CD14-positive monocyte (primary cell): ENCODE data around the gene CLDN19. TPM values are rescaled to one million over a fixed set of nuclear protein-coding genes. Genes with fewer than 3 reads are reported as not detected.
A peak's percentile ranks its signal among the peaks of the same experiment; 100 is the strongest.

Experiments used
- DNase-seq, 3 donors: peaks; one replicate each; pipeline ENCODE4 v3.0.0-alpha.2; 2011 to 2022
- H2AFZ ChIP-seq: 2 replicates; pipeline ENCODE4 v1.6.0; 2012; ENCODE audit warnings: mild to moderate bottlenecking, low read depth, low read length, inconsistent platforms; ENCODE audit not compliant: insufficient read depth, poor library complexity, severe bottlenecking
- H3K27ac ChIP-seq, 2 donors: 1 replicate in 1 of 2; 2 replicates in 1 of 2; pipeline ENCODE4 v1.5.1; 2012 to 2013; ENCODE audit warnings: low read length in 2 of 2, control low read depth in 1 of 2, inconsistent platforms in 1 of 2, low read depth in 1 of 2, mild to moderate bottlenecking in 1 of 2
- H3K27me3 ChIP-seq, 2 donors: one replicate each; pipeline versions ENCODE4 v1.6.0 to v1.6.1; 2011 to 2013; ENCODE audit warnings: low read length in 2 of 2; ENCODE audit not compliant: control insufficient read depth in 2 of 2, insufficient read depth in 2 of 2
- H3K36me3 ChIP-seq, 2 donors: replicated peaks in 1 of 2; 1 replicate in 1 of 2; 2 replicates in 1 of 2; pipeline versions ENCODE4 v1.5.1 to v1.6.1; 2012 to 2013; ENCODE audit warnings: low read length in 2 of 2, control low read depth in 1 of 2, inconsistent platforms in 1 of 2, mild to moderate bottlenecking in 1 of 2; ENCODE audit not compliant: insufficient read depth in 2 of 2, control insufficient read depth in 1 of 2
- H3K4me1 ChIP-seq, 2 donors: 1 replicate in 1 of 2; 2 replicates in 1 of 2; pipeline versions ENCODE4 v1.5.1 to v1.6.1; 2012 to 2013; ENCODE audit warnings: low read length in 2 of 2, control low read depth in 1 of 2, inconsistent platforms in 1 of 2, mild to moderate bottlenecking in 1 of 2, moderate library complexity in 1 of 2; ENCODE audit not compliant: insufficient read depth in 2 of 2, control insufficient read depth in 1 of 2
- H3K4me2 ChIP-seq: replicated peaks from 2 replicates; pipeline ENCODE3; 2012; ENCODE audit warnings: low read length, moderate library complexity, mild to moderate bottlenecking; ENCODE audit not compliant: poor library complexity, severe bottlenecking; ENCODE audit errors: extremely low read depth
- H3K4me3 ChIP-seq, 3 experiments: fragments of 200-600 bp in 1 of 3; sonication (generic) in 1 of 3; replicated peaks in 1 of 3; 1 replicate in 2 of 3; 2 replicates in 1 of 3; pipeline ENCODE4 v1.5.1; 2011 to 2013; ENCODE audit warnings: low read length in 3 of 3, mild to moderate bottlenecking in 3 of 3, control low read depth in 2 of 3, low read depth in 2 of 3, inconsistent platforms in 1 of 3, moderate library complexity in 1 of 3
- H3K79me2 ChIP-seq: 2 replicates; pipeline ENCODE4 v1.6.0; 2012; ENCODE audit warnings: mild to moderate bottlenecking, control low read depth, inconsistent platforms, low read length, moderate library complexity; ENCODE audit not compliant: insufficient read depth
- H3K9ac ChIP-seq: 2 replicates; pipeline ENCODE4 v1.6.0; 2017; ENCODE audit warnings: low read length, mild to moderate bottlenecking; ENCODE audit not compliant: insufficient read depth, poor library complexity, severe bottlenecking
- H3K9me3 ChIP-seq, 2 donors: replicated peaks in 1 of 2; 1 replicate in 1 of 2; 2 replicates in 1 of 2; pipeline versions ENCODE4 v1.5.1 to v1.6.1; 2012 to 2013; ENCODE audit warnings: low read length in 2 of 2, control low read depth in 1 of 2; ENCODE audit not compliant: control insufficient read depth in 1 of 2, insufficient read depth in 1 of 2
- H4K20me1 ChIP-seq: 2 replicates; pipeline ENCODE4 v1.6.0; 2012; ENCODE audit warnings: mild to moderate bottlenecking, low read length, control low read depth, moderate library complexity; ENCODE audit not compliant: insufficient read depth
- H3K27ac Mint-ChIP-seq, 7 donors: one replicate each; pipeline ENCODE4 v1.8.0; 2020; ENCODE audit warnings: mild to moderate bottlenecking in 7 of 7, mixed read lengths in 7 of 7, moderate library complexity in 6 of 7, inconsistent platforms in 2 of 7
- H3K27me3 Mint-ChIP-seq, 3 donors: one replicate each; pipeline ENCODE4 v1.8.0; 2021 to 2022; ENCODE audit warnings: low read depth in 3 of 3, mild to moderate bottlenecking in 3 of 3, mixed read lengths in 3 of 3, moderate library complexity in 3 of 3, inconsistent platforms in 1 of 3
- H3K36me3 Mint-ChIP-seq, 2 donors: one replicate each; pipeline ENCODE4 v1.8.0; 2020; ENCODE audit warnings: mixed read lengths in 2 of 2, inconsistent platforms in 1 of 2, mild to moderate bottlenecking in 1 of 2
- H3K4me1 Mint-ChIP-seq: one replicate; pipeline ENCODE4 v1.8.0; 2020; ENCODE audit warnings: mild to moderate bottlenecking, mixed read lengths
- H3K4me3 Mint-ChIP-seq, 2 donors: one replicate each; pipeline ENCODE4 v1.8.0; 2020; ENCODE audit warnings: mild to moderate bottlenecking in 2 of 2, mixed read lengths in 2 of 2, moderate library complexity in 1 of 2
- H3K9me3 Mint-ChIP-seq, 7 donors: one replicate each; pipeline ENCODE4 v1.8.0; 2020 to 2022; ENCODE audit warnings: mixed read lengths in 7 of 7, mild to moderate bottlenecking in 6 of 7, moderate library complexity in 6 of 7, inconsistent platforms in 2 of 7
- CTCF ChIP-seq: fragments of 200-600 bp; IDR thresholded peaks from one replicate; pipeline ENCODE4 v1.8.0; 2022; ENCODE audit warnings: antibody characterized with exemption, mild to moderate bottlenecking
- WGBS: methylation state at CpG from one replicate; pipeline ENCODE4 v1.1.5; 2013; ENCODE audit warnings: missing lambda C conversion rate; ENCODE audit not compliant: insufficient coverage; 5-methylcytosine and 5-hydroxymethylcytosine counted together
- intact Hi-C, 2 donors: fragments of 100-400 bp; cut with micrococcal nuclease; formaldehyde crosslinking; loops; one replicate each; pipeline versions ENCODE4 v1.15.0 to v1.15.1; 2023
- polyA plus RNA-seq, 3 donors: library from polyadenylated mRNA; depleted of rRNA in 1 of 3; unstranded in 2 of 3; stranded (reverse) in 1 of 3; fragments of 300-500 nt in 2 of 3; fragments of >200 nt in 1 of 3; fragmentation: Illumina TruSeq in 2 of 3; gene quantifications; 1 replicate in 2 of 3; 2 replicates in 1 of 3; pipeline ENCODE4 v1.2.3, GENCODE V29; 2012 to 2021

Gene CLDN19
- polyA plus RNA-seq, 3 donors = not detected

GRCh38 chr1:42761567-42761966, 21.5 kb upstream of the CLDN19 start:
- peaks cover 12% of the 10 kb centered on the region for H4K20me1 ChIP-seq
- WGBS = 100% methylated on average over 1 of the region's 4 CpGs
- H3K9ac ChIP-seq = no peak overlapping the region
- peaks cover 15 to 31% of the 10 kb centered on the region in 2 donors for H3K4me1 ChIP-seq
- H3K27ac ChIP-seq = no peak overlapping the region
- peaks cover 34 to 56% of the 10 kb centered on the region in 2 donors for H3K36me3 Mint-ChIP-seq
- no peak overlapping the region for H3K4me2 ChIP-seq
- H3K4me1 Mint-ChIP-seq = peaks cover 9% of the 10 kb centered on the region
- no peak overlapping the region for H3K4me3 Mint-ChIP-seq
- H3K27me3 Mint-ChIP-seq = no peaks in the 10 kb centered on the region
- H3K36me3 ChIP-seq = peaks cover 36 to 60% of the 10 kb centered on the region in 2 donors
- H3K27ac Mint-ChIP-seq = no peak overlapping the region
- H2AFZ ChIP-seq = no peak overlapping the region
- no peaks in the 10 kb centered on the region for H3K27me3 ChIP-seq
- H3K4me3 ChIP-seq = no peak overlapping the region
- intact Hi-C loops = loop anchor here (10.0 kb wide), 3 partner anchors 83 to 427 kb away; partner anchors contain the start of genes FOXJ3 (in 2 of the 2), CCDC30 (in 1 of the 2) and ZNF691 (in 1 of the 2)
- peaks cover 38% of the 10 kb centered on the region for H3K79me2 ChIP-seq
- no peak for TF ChIP-seq CTCF
- no peaks in the 10 kb centered on the region for H3K9me3 ChIP-seq
- no peak for DNase-seq
- H3K9me3 Mint-ChIP-seq = no peaks in the 10 kb centered on the region

GRCh38 chr1:42759114-42759513, 19.1 kb upstream of the CLDN19 start:
- Mint-ChIP-seq H3K36me3 (peaks cover 58 to 79% of the 10 kb centered on the region in 2 donors), H3K4me3 (no peak overlapping the region), H3K27me3 (no peaks in the 10 kb centered on the region), H3K4me1 (peaks cover 8% of the 10 kb centered on the region), H3K27ac (peak overlapping the region in 3 of 7 donors; percentile 36 to 75 (median 54)), H3K9me3 (no peaks in the 10 kb centered on the region)
- no peak for DNase-seq
- no peaks in the 10 kb centered on the region for H3K27me3 ChIP-seq
- H3K27ac ChIP-seq = peak overlapping the region in 1 of 2 donors; percentile 69
- H3K9ac ChIP-seq = no peak overlapping the region
- peaks cover under 1% of the 10 kb centered on the region for H4K20me1 ChIP-seq
- TF ChIP-seq CTCF = no peak
- peaks cover 0 to 10% of the 10 kb centered on the region in 2 donors for H3K4me1 ChIP-seq
- intact Hi-C loops = loop anchor here (5.0 kb wide), 1 partner anchor 182 kb away; no protein-coding TSS in a partner anchor
- H2AFZ ChIP-seq = no peak overlapping the region
- H3K9me3 ChIP-seq = no peaks in the 10 kb centered on the region
- peaks cover 13% of the 10 kb centered on the region for H3K79me2 ChIP-seq
- 68% methylated on average over 4 of the region's 9 CpGs for WGBS
- peaks cover 61 to 84% of the 10 kb centered on the region in 2 donors for H3K36me3 ChIP-seq
- no peak overlapping the region for H3K4me3 ChIP-seq
- H3K4me2 ChIP-seq = no peak overlapping the region
